Measurements from ENCODE around the gene SF1.

GRCh38 chr11:64768300-64768694 lies 10.0 kb downstream of the SF1 start:
- no peak for TF ChIP-seq CTCF (IDR thresholded peaks at IDR 0.05)
- TF ChIP-seq ZFX (IDR thresholded peaks at IDR 0.05; ENCODE audit: borderline replicate concordance): no peak

All from 22Rv1 (cell line).